ENCODE measurements around the gene LRCH4. TPM values are rescaled to one million over a fixed set of nuclear protein-coding genes. Genes with fewer than 3 reads are reported as not detected.

LRCH4 gene
- total and polyA plus RNA-seq, 9 of the 15 experiments (the other 6 are each of a cell fraction or from before 2014, with no cell fraction given): 0.06 to 63.3 (median 15.0) TPM

GRCh38 chr7:100588438-100588837, 2.5 kb upstream of the LRCH4 start:
- ATAC-seq: no peak
- Histone ChIP-seq H2AFZ (ENCODE audit: low read depth, low read length) (no peak overlapping the region), H3K79me2 (ENCODE audit: control insufficient read depth, insufficient read depth, low read length) (peaks cover 24% of the 10 kb centered on the region), H3K27ac (ENCODE audit: extremely low read depth, low read depth, low read length) (no peak overlapping the region), H3K9me3 (replicated peaks; ENCODE audit: control insufficient read depth, insufficient read depth, low read depth, low read length) (no peaks in the 10 kb centered on the region), H3K9ac (ENCODE audit: insufficient read depth in 1 of 2, low read depth in 2 of 2, low read length in 2 of 2) (no peak overlapping the region), H3K36me3 (ENCODE audit: control insufficient read depth, insufficient read depth, low read length) (peaks cover 8% of the 10 kb centered on the region; the same call in 1 of the 3 replicates), H4K20me1 (replicated peaks; ENCODE audit: control insufficient read depth, insufficient read depth, low read length) (peaks cover 18% of the 10 kb centered on the region), H3K4me3 (no peak overlapping the region), H3K4me2 (ENCODE audit: insufficient read depth, low read length) (no peak overlapping the region), H3K27me3 (ENCODE audit: control insufficient read depth in 2 of 2, insufficient read depth in 2 of 2, low read length in 2 of 2) (no peaks in the 10 kb centered on the region), H3K9me1 (ENCODE audit: control insufficient read depth, insufficient read depth, low read length) (peaks cover 12% of the 10 kb centered on the region), H3K4me1 (replicated peaks in 1 of 2; ENCODE audit: control insufficient read depth in 2 of 2, insufficient read depth in 2 of 2, low read length in 2 of 2) (peaks cover 18 to 49% of the 10 kb centered on the region in 2 experiments)
- BruUV-seq (replicated peaks): no TSS peak
- CTCF ChIA-PET (ENCODE audit: low intra/inter-chr PET ratio): interaction anchor here (0.6 to 1.1 kb wide), 3 partner anchors 24 to 120 kb away, joined by 4 to 5 read pairs (median 4); no protein-coding TSS in a partner anchor
- peak; percentile 77 for FAIRE-seq
- intact Hi-C loops (cut with micrococcal nuclease): no loop called here
- peak; percentile 50 to 70 (median 62) for DNase-seq (ENCODE audit: extremely low read depth in 1 of 4, low spot score in 3 of 4)
- POLR2A ChIA-PET: interaction anchor here (0.5 to 1.2 kb wide), 10 partner anchors 14 to 625 kb away, joined by 3 to 5 read pairs (median 3); partner anchors contain the start of genes AGFG2, MOSPD3, PCOLCE and TSC22D4
- in situ Hi-C loops (cut with MboI): no loop called here
- 6% methylated on average over 1 of the region's 1 CpG for WGBS (ENCODE audit: insufficient coverage, low coverage, missing lambda C conversion rate)
- peak; percentile 67 to 78 (median 68) for TF ChIP-seq CTCF (IDR thresholded peaks at IDR 0.05 in 2 of 3, conservative IDR thresholded peaks at IDR 0.05 in 1 of 3; ENCODE audit: insufficient read depth in 2 of 3, low read depth in 1 of 3, low read length in 3 of 3)
- peak; percentile 93 for TF ChIP-seq ZNF764 (CRISPR knock-in tag; IDR thresholded peaks at IDR 0.05; ENCODE audit: low read depth)
- 0 out of 2 replicates have a peak, but pooled peaks have one; percentile 17 for TF ChIP-seq DEAF1 (CRISPR knock-in tag; IDR thresholded peaks at IDR 0.05)
- TF ChIP-seq RFX5 (IDR thresholded peaks at IDR 0.05; ENCODE audit: low read depth, low read length): no peak
- 0 out of 4 replicates have a peak, but pooled peaks of 1 of the 2 experiments have one; percentile 16 for TF ChIP-seq RCOR1 (IDR thresholded peaks at IDR 0.05; ENCODE audit: borderline replicate concordance in 1 of 2, low read depth in 2 of 2, low read length in 2 of 2)
- TF ChIP-seq FUS (optimal IDR thresholded peaks at IDR 0.05; ENCODE audit: low read depth, low read length): no peak
- TF ChIP-seq STAT5B (CRISPR knock-in tag; IDR thresholded peaks at IDR 0.05): no peak
- TF ChIP-seq SMC3 (conservative IDR thresholded peaks at IDR 0.05; ENCODE audit: insufficient read depth, low read depth, low read length): peak; percentile 47; the same call in 1 of the 2 replicates
- no peak for TF ChIP-seq ZNF274 (IDR thresholded peaks at IDR 0.05; ENCODE audit: borderline replicate concordance, low read depth, low read length)
- no peak for TF ChIP-seq HES1 (IDR thresholded peaks at IDR 0.05; ENCODE audit: low read depth)
- no peak for TF ChIP-seq E2F5 (CRISPR knock-in tag; IDR thresholded peaks at IDR 0.05)
- peak; percentile 49 to 63 for TF ChIP-seq RAD21 (CRISPR knock-in tag; conservative IDR thresholded peaks at IDR 0.05 in 1 of 2, IDR thresholded peaks at IDR 0.05 in 1 of 2)
- no peak for TF ChIP-seq ZNF232 (CRISPR knock-in tag; IDR thresholded peaks at IDR 0.05)

All from K562 (cell line).